GM13977 (cell line): ENCODE measurements around the gene VWA2.

Experiments used
- DNase-seq: peaks from one replicate; pipeline ENCODE4 v3.0.0; 2012; ENCODE audit warnings: low spot score
- in situ Hi-C: fragments of 300-500 bp; cut with MboI; formaldehyde crosslinking; loops from one replicate; pipeline ENCODE4 v1.12.0; 2022; ENCODE audit warnings: low sequenced_read_pairs, low pct_unique_long_range_greater_than_20kb, mixed read lengths, inconsistent platforms; ENCODE audit not compliant: unreplicated experiment
- TF ChIP-seq, protein P1 (sequence below): IDR thresholded peaks from 2 replicates; pipeline ENCODE4 v1.5.1; 2012; ENCODE audit warnings: mild to moderate bottlenecking, control low read depth; ENCODE audit not compliant: insufficient read depth; ENCODE audit errors: extremely low read depth, missing control alignments

VWA2 gene

DNA sequence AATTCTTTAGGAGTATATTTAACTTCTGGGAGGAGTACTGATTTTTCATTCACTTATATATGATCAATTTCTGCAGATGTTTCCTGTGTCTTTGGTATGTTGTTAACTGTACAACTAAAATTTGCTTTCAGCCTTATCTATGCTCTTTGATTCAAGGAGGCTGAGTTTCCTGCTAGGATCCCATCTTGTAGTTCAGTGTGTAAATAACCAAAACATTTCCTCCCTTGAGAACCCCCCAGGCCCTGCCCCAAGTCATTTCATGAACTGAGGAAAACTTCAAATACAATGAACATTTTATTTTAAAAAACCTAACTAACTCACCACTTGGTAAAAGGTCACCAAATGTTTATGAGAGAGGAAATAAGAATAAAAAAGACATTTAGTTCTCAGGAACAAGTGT, 55.5 kb downstream of the VWA2 start:
- no peak for DNase-seq
- in situ Hi-C loops = no loop called here
- TF ChIP-seq, protein P1, sequence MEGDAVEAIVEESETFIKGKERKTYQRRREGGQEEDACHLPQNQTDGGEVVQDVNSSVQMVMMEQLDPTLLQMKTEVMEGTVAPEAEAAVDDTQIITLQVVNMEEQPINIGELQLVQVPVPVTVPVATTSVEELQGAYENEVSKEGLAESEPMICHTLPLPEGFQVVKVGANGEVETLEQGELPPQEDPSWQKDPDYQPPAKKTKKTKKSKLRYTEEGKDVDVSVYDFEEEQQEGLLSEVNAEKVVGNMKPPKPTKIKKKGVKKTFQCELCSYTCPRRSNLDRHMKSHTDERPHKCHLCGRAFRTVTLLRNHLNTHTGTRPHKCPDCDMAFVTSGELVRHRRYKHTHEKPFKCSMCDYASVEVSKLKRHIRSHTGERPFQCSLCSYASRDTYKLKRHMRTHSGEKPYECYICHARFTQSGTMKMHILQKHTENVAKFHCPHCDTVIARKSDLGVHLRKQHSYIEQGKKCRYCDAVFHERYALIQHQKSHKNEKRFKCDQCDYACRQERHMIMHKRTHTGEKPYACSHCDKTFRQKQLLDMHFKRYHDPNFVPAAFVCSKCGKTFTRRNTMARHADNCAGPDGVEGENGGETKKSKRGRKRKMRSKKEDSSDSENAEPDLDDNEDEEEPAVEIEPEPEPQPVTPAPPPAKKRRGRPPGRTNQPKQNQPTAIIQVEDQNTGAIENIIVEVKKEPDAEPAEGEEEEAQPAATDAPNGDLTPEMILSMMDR = no peak

DNA sequence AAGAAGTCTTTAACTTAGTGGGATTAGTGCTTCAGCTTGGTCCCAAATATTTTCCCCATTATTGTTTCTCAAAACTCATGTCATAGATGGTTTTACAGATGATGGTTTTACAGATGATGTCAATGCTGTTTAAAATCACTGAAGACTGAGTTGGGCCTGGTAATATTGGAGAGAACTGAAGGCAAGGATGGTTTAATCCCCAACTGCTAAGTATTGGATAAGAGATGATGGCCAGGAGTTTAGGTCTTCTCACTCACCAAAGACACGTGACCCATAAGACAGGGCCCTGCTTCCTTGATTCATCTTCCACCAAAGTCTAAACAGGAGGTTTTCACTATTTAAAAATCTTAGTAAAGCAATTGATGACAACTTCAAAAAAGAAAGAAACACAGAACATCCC, 56.3 kb downstream of the VWA2 start:
- in situ Hi-C loops = no loop called here
- DNase-seq = no peak
- TF ChIP-seq, protein P1 = no peak

DNA sequence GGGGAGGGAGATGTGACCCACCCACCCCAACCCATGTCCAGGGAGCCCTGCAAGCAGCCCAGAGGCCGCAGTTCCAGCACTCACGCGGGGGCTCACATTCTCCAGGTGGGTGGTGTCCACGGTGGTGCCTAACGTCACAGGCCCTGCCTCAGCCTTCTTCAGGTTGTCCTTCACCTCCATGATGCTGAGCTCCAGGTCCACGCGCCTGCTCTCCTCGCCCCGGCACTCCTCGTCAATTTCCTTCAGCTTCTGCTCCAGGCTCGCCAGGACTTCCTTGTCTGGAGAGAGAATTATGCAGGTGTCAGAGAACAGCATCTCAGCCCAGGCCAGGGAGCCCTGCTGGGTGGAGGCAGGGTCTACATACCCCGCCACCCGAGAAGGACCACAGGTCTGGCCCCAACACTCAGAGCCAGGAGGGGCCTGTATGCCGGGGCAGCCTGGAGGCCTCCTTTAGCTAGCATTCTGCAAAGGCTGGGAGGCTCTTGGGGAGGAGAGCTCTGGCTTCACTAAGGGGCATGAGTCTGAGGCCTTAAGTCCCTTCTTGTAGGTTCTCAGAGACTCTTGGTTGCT, 58.2 kb downstream of the VWA2 start:
- no peak for DNase-seq
- in situ Hi-C loops = no loop called here
- TF ChIP-seq, protein P1 = no peak

DNA sequence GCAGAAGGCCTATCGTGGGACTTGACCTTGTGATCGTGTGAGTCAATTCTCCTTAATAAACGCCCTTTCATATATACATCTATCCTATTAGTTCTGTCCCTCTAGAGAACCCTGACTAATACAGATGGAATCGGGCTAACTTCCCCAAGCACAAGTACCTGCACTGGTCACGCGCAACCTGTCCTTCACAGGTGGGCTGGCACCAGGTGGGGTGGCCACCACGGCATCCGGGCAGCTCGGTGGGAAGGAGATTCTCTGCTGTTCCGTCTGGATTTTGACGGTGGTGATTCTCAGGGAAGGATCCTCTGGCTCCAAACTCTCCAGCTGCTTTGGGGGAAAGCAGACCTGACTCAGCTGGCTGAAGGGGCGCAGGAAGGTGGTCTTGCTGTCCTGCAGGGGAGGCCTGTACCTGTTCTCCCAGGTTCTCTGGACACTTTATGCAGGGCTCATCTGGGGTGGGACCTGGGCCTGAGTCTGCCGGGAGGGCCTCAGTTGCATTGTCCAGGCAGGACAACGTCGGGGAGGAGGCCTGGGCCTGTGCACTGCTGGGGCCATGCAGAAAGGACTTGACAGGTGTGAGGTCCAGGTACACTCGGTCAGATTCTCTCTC, 61.1 kb downstream of the VWA2 start:
- in situ Hi-C loops = loop anchor here (10.0 kb wide), 1 partner anchor 165 kb away; no protein-coding TSS in a partner anchor
- TF ChIP-seq, protein P1 = no peak
- no peak for DNase-seq

DNA sequence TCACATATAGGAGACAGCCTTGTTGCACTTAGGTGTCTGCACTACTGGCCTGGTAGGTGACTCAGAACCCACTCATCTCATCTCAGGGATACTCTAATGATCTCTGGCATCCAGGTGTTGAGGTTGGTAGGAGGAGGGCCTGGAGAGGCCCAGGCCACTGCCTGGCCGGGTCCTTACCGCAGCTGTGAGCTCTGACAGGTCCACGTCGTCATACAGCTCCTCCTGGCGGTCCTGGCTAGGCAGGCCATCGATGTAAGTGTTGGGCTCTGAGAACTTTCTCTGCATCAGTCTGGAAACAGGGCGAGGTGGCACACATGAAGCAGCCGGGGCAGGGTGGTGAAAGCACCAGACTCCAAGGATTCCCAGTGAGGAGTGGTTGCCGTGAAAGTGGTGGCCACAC, 62.1 kb downstream of the VWA2 start:
- in situ Hi-C loops = loop anchor here (10.0 kb wide), 1 partner anchor 164 kb away; no protein-coding TSS in a partner anchor
- TF ChIP-seq, protein P1 = no peak
- no peak for DNase-seq

DNA sequence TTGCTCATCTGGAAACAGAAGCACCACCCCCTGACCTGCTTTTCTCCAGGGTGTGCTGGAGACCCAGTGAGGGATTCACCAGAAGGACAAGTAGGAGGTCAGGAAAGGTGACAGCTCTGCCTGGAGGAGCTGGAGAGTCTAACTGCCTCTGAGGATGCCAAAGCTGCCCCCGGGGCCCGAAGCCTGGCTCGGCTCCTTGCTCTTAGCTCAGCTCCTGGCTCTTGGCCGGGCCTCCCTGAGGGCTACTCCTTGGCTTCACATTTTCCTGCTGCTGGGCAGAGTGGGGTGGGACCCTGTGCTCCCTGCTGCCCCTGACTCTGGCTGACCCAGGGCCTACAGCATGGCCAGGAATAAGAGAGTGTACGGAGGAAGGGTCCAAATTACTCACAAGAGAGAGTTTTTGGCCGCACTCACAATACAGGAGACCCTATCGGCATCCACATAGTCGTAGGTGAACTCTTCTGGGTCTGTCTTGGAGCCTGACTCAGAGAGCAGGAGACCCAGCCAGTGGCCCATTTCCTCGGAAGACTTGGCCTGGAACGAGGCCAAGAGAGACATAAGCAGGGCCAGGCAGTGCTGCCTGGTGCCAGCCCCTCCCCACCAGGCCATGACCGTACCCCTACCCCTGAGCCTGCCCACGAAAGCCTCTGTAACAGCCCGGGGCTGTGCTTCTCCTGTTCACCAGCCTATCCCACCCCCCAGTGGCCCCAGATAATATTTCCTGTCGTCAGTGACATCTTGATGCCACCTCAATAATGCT, 63.1 kb downstream of the VWA2 start:
- in situ Hi-C loops = loop anchor here (10.0 kb wide), 1 partner anchor 163 kb away; no protein-coding TSS in a partner anchor
- TF ChIP-seq, protein P1 = no peak
- DNase-seq = no peak
